Measurements from ENCODE around the gene PPP1R1B.

DNA sequence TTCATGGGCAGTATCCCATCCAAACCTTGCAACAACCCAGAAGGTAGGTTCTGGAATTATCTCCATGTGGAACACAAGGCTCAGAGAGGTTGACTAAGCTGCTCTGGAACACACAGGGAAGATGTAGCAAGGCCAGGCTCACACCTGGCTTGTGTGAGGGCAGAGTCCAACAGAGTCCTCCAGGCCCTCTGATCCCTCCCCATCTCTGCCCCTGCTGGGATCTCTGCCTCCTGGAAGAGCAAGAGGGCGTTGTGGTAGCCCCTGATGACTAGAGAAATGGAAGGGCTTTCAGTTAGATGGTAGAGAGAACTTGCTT lies 7.0 kb upstream of the PPP1R1B start:
- TF ChIP-seq, protein P1, sequence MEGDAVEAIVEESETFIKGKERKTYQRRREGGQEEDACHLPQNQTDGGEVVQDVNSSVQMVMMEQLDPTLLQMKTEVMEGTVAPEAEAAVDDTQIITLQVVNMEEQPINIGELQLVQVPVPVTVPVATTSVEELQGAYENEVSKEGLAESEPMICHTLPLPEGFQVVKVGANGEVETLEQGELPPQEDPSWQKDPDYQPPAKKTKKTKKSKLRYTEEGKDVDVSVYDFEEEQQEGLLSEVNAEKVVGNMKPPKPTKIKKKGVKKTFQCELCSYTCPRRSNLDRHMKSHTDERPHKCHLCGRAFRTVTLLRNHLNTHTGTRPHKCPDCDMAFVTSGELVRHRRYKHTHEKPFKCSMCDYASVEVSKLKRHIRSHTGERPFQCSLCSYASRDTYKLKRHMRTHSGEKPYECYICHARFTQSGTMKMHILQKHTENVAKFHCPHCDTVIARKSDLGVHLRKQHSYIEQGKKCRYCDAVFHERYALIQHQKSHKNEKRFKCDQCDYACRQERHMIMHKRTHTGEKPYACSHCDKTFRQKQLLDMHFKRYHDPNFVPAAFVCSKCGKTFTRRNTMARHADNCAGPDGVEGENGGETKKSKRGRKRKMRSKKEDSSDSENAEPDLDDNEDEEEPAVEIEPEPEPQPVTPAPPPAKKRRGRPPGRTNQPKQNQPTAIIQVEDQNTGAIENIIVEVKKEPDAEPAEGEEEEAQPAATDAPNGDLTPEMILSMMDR (IDR thresholded peaks at IDR 0.05) = no peak
- no peak for TF ChIP-seq EZH2 (IDR thresholded peaks at IDR 0.05; ENCODE audit: borderline replicate concordance, insufficient read depth, low read depth, low read length, poor library complexity, severe bottlenecking)

Data from B cell (primary cell).